IMR-90 (cell line): ENCODE data around the gene TST.

ENCODE experiments used
- FOS ChIP-seq: fragments of 150-350 bp; IDR thresholded peaks from 2 replicates; pipeline ENCODE4 v1.6.1; 2016; ENCODE audit warnings: low read depth, low read length
- MXI1 ChIP-seq: IDR thresholded peaks from 2 replicates; pipeline ENCODE4 v1.6.1; 2012; ENCODE audit warnings: low read depth, mild to moderate bottlenecking, low read length, moderate library complexity, borderline replicate concordance
- POLR2A ChIP-seq: IDR thresholded peaks from 2 replicates; pipeline ENCODE4 v1.6.1; 2012; ENCODE audit warnings: mild to moderate bottlenecking, low read depth, low read length
- RAD21 ChIP-seq: IDR thresholded peaks from 2 replicates; pipeline ENCODE4 v1.6.1; 2012; ENCODE audit warnings: low read length, improper control_type of control experiment
- RCOR1 ChIP-seq: IDR thresholded peaks from 2 replicates; pipeline ENCODE4 v1.6.1; 2012; ENCODE audit warnings: mild to moderate bottlenecking, low read length, improper control_type of control experiment; ENCODE audit not compliant: insufficient replicate concordance
- RFX5 ChIP-seq: IDR thresholded peaks from 2 replicates; pipeline ENCODE4 v1.8.0; 2012; ENCODE audit warnings: low read depth, mild to moderate bottlenecking, low read length, moderate library complexity
- SMC3 ChIP-seq: fragments of 150-350 bp; IDR thresholded peaks from 2 replicates; pipeline ENCODE4 v1.6.1; 2016; ENCODE audit warnings: low read depth, mild to moderate bottlenecking, antibody characterized with exemption, low read length, moderate library complexity
- TF ChIP-seq, protein P1 (sequence below): conservative IDR thresholded peaks from 2 replicates; pipeline ENCODE4 v1.5.1; 2012; ENCODE audit warnings: mild to moderate bottlenecking, low read depth, low read length, improper control_type of control experiment
- TF ChIP-seq, protein P2 (sequence below): fragments of 150-350 bp; IDR thresholded peaks from 2 replicates; pipeline ENCODE4 v1.6.1; 2016; ENCODE audit warnings: low read depth, mild to moderate bottlenecking, low read length, moderate library complexity, borderline replicate concordance

DNA sequence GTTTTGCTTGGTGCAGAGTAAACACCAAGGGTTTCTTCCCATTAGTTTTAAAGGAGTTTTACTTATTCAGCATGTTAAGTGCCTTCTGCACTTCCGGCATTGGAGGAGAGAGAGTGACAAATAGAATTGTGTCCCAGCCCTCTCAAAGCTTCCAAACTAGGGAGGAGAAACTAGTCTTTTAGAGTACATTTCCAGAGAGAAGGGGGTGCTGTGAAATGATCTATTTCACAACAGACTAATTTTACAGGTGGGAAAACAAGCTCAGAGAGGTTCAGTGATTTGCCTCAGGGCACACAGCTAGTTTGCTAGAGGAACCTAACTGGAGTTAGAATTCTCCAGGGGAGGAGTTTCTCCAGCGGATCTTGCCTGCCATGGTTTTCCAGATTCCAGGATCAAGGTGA, 12.9 kb upstream of the TST start:
- TF ChIP-seq, protein P1, sequence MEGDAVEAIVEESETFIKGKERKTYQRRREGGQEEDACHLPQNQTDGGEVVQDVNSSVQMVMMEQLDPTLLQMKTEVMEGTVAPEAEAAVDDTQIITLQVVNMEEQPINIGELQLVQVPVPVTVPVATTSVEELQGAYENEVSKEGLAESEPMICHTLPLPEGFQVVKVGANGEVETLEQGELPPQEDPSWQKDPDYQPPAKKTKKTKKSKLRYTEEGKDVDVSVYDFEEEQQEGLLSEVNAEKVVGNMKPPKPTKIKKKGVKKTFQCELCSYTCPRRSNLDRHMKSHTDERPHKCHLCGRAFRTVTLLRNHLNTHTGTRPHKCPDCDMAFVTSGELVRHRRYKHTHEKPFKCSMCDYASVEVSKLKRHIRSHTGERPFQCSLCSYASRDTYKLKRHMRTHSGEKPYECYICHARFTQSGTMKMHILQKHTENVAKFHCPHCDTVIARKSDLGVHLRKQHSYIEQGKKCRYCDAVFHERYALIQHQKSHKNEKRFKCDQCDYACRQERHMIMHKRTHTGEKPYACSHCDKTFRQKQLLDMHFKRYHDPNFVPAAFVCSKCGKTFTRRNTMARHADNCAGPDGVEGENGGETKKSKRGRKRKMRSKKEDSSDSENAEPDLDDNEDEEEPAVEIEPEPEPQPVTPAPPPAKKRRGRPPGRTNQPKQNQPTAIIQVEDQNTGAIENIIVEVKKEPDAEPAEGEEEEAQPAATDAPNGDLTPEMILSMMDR: no peak
- no peak for TF ChIP-seq SMC3
- no peak for TF ChIP-seq FOS
- TF ChIP-seq, protein P2, sequence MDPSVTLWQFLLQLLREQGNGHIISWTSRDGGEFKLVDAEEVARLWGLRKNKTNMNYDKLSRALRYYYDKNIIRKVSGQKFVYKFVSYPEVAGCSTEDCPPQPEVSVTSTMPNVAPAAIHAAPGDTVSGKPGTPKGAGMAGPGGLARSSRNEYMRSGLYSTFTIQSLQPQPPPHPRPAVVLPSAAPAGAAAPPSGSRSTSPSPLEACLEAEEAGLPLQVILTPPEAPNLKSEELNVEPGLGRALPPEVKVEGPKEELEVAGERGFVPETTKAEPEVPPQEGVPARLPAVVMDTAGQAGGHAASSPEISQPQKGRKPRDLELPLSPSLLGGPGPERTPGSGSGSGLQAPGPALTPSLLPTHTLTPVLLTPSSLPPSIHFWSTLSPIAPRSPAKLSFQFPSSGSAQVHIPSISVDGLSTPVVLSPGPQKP: no peak
- no peak for TF ChIP-seq RAD21
- TF ChIP-seq MXI1: no peak
- TF ChIP-seq POLR2A: no peak
- TF ChIP-seq RCOR1: no peak
- no peak for TF ChIP-seq RFX5
